H9 (cell line): ENCODE data around the gene CDH18. TPM values are rescaled to one million over a fixed set of nuclear protein-coding genes. Genes with fewer than 3 reads are reported as not detected.

Experiments used
- DNase-seq: peaks from one replicate; pipeline ENCODE4 v3.0.0-alpha.2; 2017
- H2AFZ ChIP-seq: one replicate; pipeline ENCODE4 v1.6.1; 2013; ENCODE audit warnings: mild to moderate bottlenecking, low read length, control low read depth, moderate library complexity
- H2AK5ac ChIP-seq: 2 replicates; pipeline ENCODE4 v1.6.1; 2013; ENCODE audit warnings: low read length, control low read depth, mixed read lengths; ENCODE audit not compliant: insufficient read length
- H2BK120ac ChIP-seq: one replicate; pipeline ENCODE4 v1.6.1; 2013; ENCODE audit warnings: low read depth, mild to moderate bottlenecking, low read length, control low read depth, inconsistent platforms; ENCODE audit not compliant: poor library complexity, severe bottlenecking
- H2BK12ac ChIP-seq: 2 replicates; pipeline ENCODE4 v1.6.1; 2013; ENCODE audit warnings: low read length, control low read depth, mixed read lengths, low read depth; ENCODE audit not compliant: insufficient read length
- H2BK15ac ChIP-seq: 2 replicates; pipeline ENCODE4 v1.6.1; 2013; ENCODE audit warnings: low read depth, low read length, control low read depth
- H2BK20ac ChIP-seq: one replicate; pipeline ENCODE4 v1.6.1; 2013; ENCODE audit warnings: low read depth, mild to moderate bottlenecking, low read length, control low read depth, inconsistent platforms; ENCODE audit not compliant: poor library complexity, severe bottlenecking
- H2BK5ac ChIP-seq: 2 replicates; pipeline ENCODE4 v1.6.1; 2013; ENCODE audit warnings: low read length, control low read depth, mixed read lengths; ENCODE audit not compliant: insufficient read length
- H3K14ac ChIP-seq: 2 replicates; pipeline ENCODE4 v1.6.1; 2013; ENCODE audit warnings: low read length, control low read depth; ENCODE audit not compliant: insufficient read depth
- H3K18ac ChIP-seq: 2 replicates; pipeline ENCODE4 v1.6.1; 2013; ENCODE audit warnings: low read depth, mild to moderate bottlenecking, mixed read lengths, low read length, control low read depth; ENCODE audit not compliant: insufficient read length
- H3K23ac ChIP-seq: 2 replicates; pipeline ENCODE4 v1.6.1; 2013; ENCODE audit warnings: low read length, control low read depth, mixed read lengths, low read depth; ENCODE audit not compliant: insufficient read length
- H3K23me2 ChIP-seq: 2 replicates; pipeline ENCODE4 v1.6.1; 2013; ENCODE audit warnings: low read depth, mild to moderate bottlenecking, mixed read lengths, low read length, control low read depth; ENCODE audit not compliant: insufficient read length, poor library complexity, severe bottlenecking
- H3K27ac ChIP-seq: 2 replicates; pipeline ENCODE4 v1.5.1; 2013; ENCODE audit warnings: low read length, control low read depth, mixed read lengths, low read depth; ENCODE audit not compliant: insufficient read length
- H3K27me3 ChIP-seq: 2 replicates; pipeline ENCODE4 v1.6.1; 2013; ENCODE audit warnings: low read length, control low read depth, inconsistent platforms; ENCODE audit not compliant: insufficient read depth
- H3K4ac ChIP-seq: 2 replicates; pipeline ENCODE4 v1.6.1; 2013; ENCODE audit warnings: low read depth, mild to moderate bottlenecking, control low read depth, inconsistent platforms, low read length, moderate library complexity
- H3K4me1 ChIP-seq: 2 replicates; pipeline ENCODE4 v1.6.1; 2013; ENCODE audit warnings: low read length, control low read depth, inconsistent platforms; ENCODE audit not compliant: insufficient read depth
- H3K4me2 ChIP-seq: 2 replicates; pipeline ENCODE4 v1.6.1; 2013; ENCODE audit warnings: low read length, control low read depth, mixed read lengths; ENCODE audit not compliant: insufficient read length, insufficient read depth
- H3K56ac ChIP-seq: 2 replicates; pipeline ENCODE4 v1.6.1; 2013; ENCODE audit warnings: low read depth, mild to moderate bottlenecking, mixed read lengths, low read length, control low read depth; ENCODE audit not compliant: insufficient read length
- H3K79me1 ChIP-seq: 2 replicates; pipeline ENCODE4 v1.6.1; 2013; ENCODE audit warnings: low read depth, mild to moderate bottlenecking, moderate library complexity, low read length, control low read depth, inconsistent platforms; ENCODE audit not compliant: insufficient read depth, poor library complexity, severe bottlenecking
- H3K79me2 ChIP-seq: 2 replicates; pipeline ENCODE4 v1.6.1; 2013; ENCODE audit warnings: low read length, control low read depth, inconsistent platforms; ENCODE audit not compliant: insufficient read depth
- H3K9ac ChIP-seq: 2 replicates; pipeline ENCODE4 v1.6.1; 2013; ENCODE audit warnings: low read length, control low read depth, mixed read lengths; ENCODE audit not compliant: insufficient read length; ENCODE audit errors: extremely low read depth
- H3K9me3 ChIP-seq: one replicate; pipeline ENCODE4 v1.6.1; 2013; ENCODE audit warnings: low read depth, low read length, inconsistent platforms; ENCODE audit not compliant: control insufficient read depth
- H3T11ph ChIP-seq: one replicate; pipeline ENCODE4 v1.6.1; 2013; ENCODE audit warnings: mild to moderate bottlenecking, low read length, control low read depth, inconsistent platforms
- H4K20me1 ChIP-seq: one replicate; pipeline ENCODE4 v1.6.1; 2013; ENCODE audit not compliant: control insufficient read depth, insufficient read length, insufficient read depth
- H4K5ac ChIP-seq: 2 replicates; pipeline ENCODE4 v1.6.1; 2013; ENCODE audit warnings: low read depth, mild to moderate bottlenecking, mixed read lengths, low read length, control low read depth; ENCODE audit not compliant: insufficient read length
- H4K8ac ChIP-seq: replicated peaks from 2 replicates; pipeline ENCODE4 v1.6.1; 2013; ENCODE audit warnings: low read length, control low read depth, mixed read lengths, low read depth; ENCODE audit not compliant: insufficient read length
- H4K91ac ChIP-seq: 2 replicates; pipeline ENCODE4 v1.6.1; 2013; ENCODE audit warnings: low read depth, mild to moderate bottlenecking, moderate library complexity, mixed read lengths, low read length, control low read depth; ENCODE audit not compliant: insufficient read length
- H3K27ac Mint-ChIP-seq, 3 experiments: 2 replicates in 2 of 3; 3 replicates in 1 of 3; pipeline ENCODE4 v1.8.0; 2020 to 2021; ENCODE audit warnings: mixed read lengths in 3 of 3, mild to moderate bottlenecking in 1 of 3, moderate library complexity in 1 of 3
- H3K27me3 Mint-ChIP-seq: 2 replicates; pipeline ENCODE4 v1.8.0; 2021; ENCODE audit warnings: low read depth, mild to moderate bottlenecking, moderate library complexity, mixed read lengths
- H3K36me3 Mint-ChIP-seq, 3 experiments: 2 replicates in 2 of 3; 3 replicates in 1 of 3; pipeline ENCODE4 v1.8.0; 2020 to 2021; ENCODE audit warnings: low read depth in 3 of 3, mixed read lengths in 3 of 3; ENCODE audit not compliant: insufficient read depth in 1 of 3
- H3K4me1 Mint-ChIP-seq, 2 experiments: 2 replicates each; pipeline ENCODE4 v1.8.0; 2020; ENCODE audit warnings: mixed read lengths in 2 of 2
- H3K4me3 Mint-ChIP-seq, 2 experiments: 2 replicates in 1 of 2; 3 replicates in 1 of 2; pipeline ENCODE4 v1.8.0; 2020 to 2021; ENCODE audit warnings: mild to moderate bottlenecking in 2 of 2, mixed read lengths in 2 of 2, moderate library complexity in 1 of 2
- H3K9me3 Mint-ChIP-seq, 2 experiments: 2 replicates in 1 of 2; 3 replicates in 1 of 2; pipeline ENCODE4 v1.8.0; 2020; ENCODE audit warnings: mild to moderate bottlenecking in 2 of 2, mixed read lengths in 2 of 2, moderate library complexity in 1 of 2
- WGBS: extraction: QIAGEN DNeasy Blood & Tissue Kit; methylation state at CpG from one replicate; pipeline ENCODE4 v1.1.7; 2013; ENCODE audit warnings: missing lambda C conversion rate, low lambda C conversion rate, mixed read lengths; ENCODE audit not compliant: insufficient read length; ENCODE audit errors: extremely low coverage; 5-methylcytosine and 5-hydroxymethylcytosine counted together
- total RNA-seq: library from RNA; stranded (reverse); gene quantifications from 2 replicates; pipeline ENCODE4 v1.2.1, GENCODE V29; 2021
- TF ChIP-seq, protein P1 (sequence below): fragments of 200-600 bp; sonication (generic); conservative IDR thresholded peaks from 3 replicates; pipeline ENCODE4 v1.8.0; 2021; ENCODE audit warnings: antibody characterized with exemption, mild to moderate bottlenecking

The CDH18 gene
- total RNA-seq, 1 experiment from 2014 or later: not detected

DNA sequence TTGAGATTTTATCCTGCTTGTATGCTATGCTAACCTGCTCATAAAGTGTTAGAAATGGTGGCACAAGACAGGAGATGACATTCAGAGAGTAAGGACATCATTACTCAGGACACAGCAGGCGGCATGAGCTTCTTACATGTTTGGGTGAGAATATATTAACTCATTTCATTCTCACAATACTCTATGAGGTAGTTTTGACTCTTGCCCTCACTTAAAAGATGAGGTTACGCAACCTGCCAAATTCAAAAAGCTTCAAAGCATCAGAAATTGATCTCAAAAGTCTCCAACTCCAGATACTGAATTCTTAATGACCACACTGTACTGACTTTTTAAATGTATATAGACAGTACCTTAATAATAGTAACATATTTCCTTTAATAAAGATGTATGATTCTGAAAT is 60.8 kb downstream of the CDH18 start:
- H2AK5ac ChIP-seq: no peak overlapping the region
- H2BK120ac ChIP-seq: no peak overlapping the region
- H3K27ac ChIP-seq: no peak overlapping the region
- H3K9ac ChIP-seq: no peak overlapping the region
- no peak for DNase-seq
- no peak overlapping the region for H4K8ac ChIP-seq
- H3K4me2 ChIP-seq: no peak overlapping the region
- H3K9me3 Mint-ChIP-seq: no peaks in the 10 kb centered on the region; a peak in 1 of 5 replicates
- H2AFZ ChIP-seq: no peak overlapping the region
- no CpG with 5 or more reads among the region's 2 CpGs for WGBS
- H2BK5ac ChIP-seq: no peak overlapping the region
- no peak overlapping the region for H2BK20ac ChIP-seq
- H4K91ac ChIP-seq: no peak overlapping the region
- no peaks in the 10 kb centered on the region for H3K23me2 ChIP-seq
- no peak overlapping the region for H2BK12ac ChIP-seq
- H3K4me1 Mint-ChIP-seq: peaks cover 34 to 39% of the 10 kb centered on the region in 2 experiments
- no peak overlapping the region for H3K56ac ChIP-seq
- no peaks in the 10 kb centered on the region for H3K36me3 Mint-ChIP-seq
- no peak overlapping the region for H4K5ac ChIP-seq
- no peak overlapping the region for H3T11ph ChIP-seq
- H3K27me3 Mint-ChIP-seq: peaks cover 3% of the 10 kb centered on the region; the same call in 1 of the 2 replicates
- H3K27ac Mint-ChIP-seq: no peak overlapping the region
- no peaks in the 10 kb centered on the region for H3K27me3 ChIP-seq
- H3K4ac ChIP-seq: no peak overlapping the region
- TF ChIP-seq, protein P1, sequence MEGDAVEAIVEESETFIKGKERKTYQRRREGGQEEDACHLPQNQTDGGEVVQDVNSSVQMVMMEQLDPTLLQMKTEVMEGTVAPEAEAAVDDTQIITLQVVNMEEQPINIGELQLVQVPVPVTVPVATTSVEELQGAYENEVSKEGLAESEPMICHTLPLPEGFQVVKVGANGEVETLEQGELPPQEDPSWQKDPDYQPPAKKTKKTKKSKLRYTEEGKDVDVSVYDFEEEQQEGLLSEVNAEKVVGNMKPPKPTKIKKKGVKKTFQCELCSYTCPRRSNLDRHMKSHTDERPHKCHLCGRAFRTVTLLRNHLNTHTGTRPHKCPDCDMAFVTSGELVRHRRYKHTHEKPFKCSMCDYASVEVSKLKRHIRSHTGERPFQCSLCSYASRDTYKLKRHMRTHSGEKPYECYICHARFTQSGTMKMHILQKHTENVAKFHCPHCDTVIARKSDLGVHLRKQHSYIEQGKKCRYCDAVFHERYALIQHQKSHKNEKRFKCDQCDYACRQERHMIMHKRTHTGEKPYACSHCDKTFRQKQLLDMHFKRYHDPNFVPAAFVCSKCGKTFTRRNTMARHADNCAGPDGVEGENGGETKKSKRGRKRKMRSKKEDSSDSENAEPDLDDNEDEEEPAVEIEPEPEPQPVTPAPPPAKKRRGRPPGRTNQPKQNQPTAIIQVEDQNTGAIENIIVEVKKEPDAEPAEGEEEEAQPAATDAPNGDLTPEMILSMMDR: no peak
- H3K23ac ChIP-seq: no peak overlapping the region
- H3K18ac ChIP-seq: no peak overlapping the region
- no peaks in the 10 kb centered on the region for H3K79me1 ChIP-seq
- no peaks in the 10 kb centered on the region for H3K79me2 ChIP-seq
- H3K4me1 ChIP-seq: peaks cover 3% of the 10 kb centered on the region
- no peak overlapping the region for H3K4me3 Mint-ChIP-seq
- no peak overlapping the region for H3K14ac ChIP-seq
- H2BK15ac ChIP-seq: no peak overlapping the region
- no peaks in the 10 kb centered on the region for H3K9me3 ChIP-seq
- no peaks in the 10 kb centered on the region for H4K20me1 ChIP-seq
